ENCODE results near the gene STIMATE. TPM values are rescaled to one million over a fixed set of nuclear protein-coding genes. Genes with fewer than 3 reads are reported as not detected.

STIMATE gene
- total and polyA plus RNA-seq, 9 of the 15 experiments (the other 6 are each of a cell fraction or from before 2014, with no cell fraction given): 0.14 to 7.7 (median 4.9) TPM

GRCh38 chr3:52809662-52810377 lies 87.5 kb downstream of the STIMATE start (continued):
- TF ChIP-seq, protein P1, sequence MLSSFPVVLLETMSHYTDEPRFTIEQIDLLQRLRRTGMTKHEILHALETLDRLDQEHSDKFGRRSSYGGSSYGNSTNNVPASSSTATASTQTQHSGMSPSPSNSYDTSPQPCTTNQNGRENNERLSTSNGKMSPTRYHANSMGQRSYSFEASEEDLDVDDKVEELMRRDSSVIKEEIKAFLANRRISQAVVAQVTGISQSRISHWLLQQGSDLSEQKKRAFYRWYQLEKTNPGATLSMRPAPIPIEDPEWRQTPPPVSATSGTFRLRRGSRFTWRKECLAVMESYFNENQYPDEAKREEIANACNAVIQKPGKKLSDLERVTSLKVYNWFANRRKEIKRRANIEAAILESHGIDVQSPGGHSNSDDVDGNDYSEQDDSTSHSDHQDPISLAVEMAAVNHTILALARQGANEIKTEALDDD (IDR thresholded peaks at IDR 0.05): no peak
- TF ChIP-seq XRCC4 (IDR thresholded peaks at IDR 0.05; ENCODE audit: extremely low read depth, insufficient read depth, insufficient read length) (no peak), XRCC3 (IDR thresholded peaks at IDR 0.05) (no peak), ZNF3 (CRISPR knock-in tag; IDR thresholded peaks at IDR 0.05) (no peak), PURB (CRISPR knock-in tag; IDR thresholded peaks at IDR 0.05; ENCODE audit: low read depth) (no peak), ZNF699 (CRISPR knock-in tag; IDR thresholded peaks at IDR 0.05; ENCODE audit: insufficient replicate concordance) (no peak), ZNF589 (CRISPR knock-in tag; IDR thresholded peaks at IDR 0.05; ENCODE audit: low read depth) (no peak)

- no peak for ATAC-seq
- DNase-seq (ENCODE audit: extremely low read depth in 1 of 4, low spot score in 3 of 4): no peak
- ChIA-PET POLR2A (interaction anchor here (0.7 kb wide), 1 partner anchor 11 kb away, joined by 3 read pairs; no protein-coding TSS in a partner anchor), CTCF (ENCODE audit: low intra/inter-chr PET ratio) (no interaction called here)
- H3K27ac ChIP-seq (ENCODE audit: extremely low read depth, low read depth, low read length): no peak overlapping the region
- H3K27me3 ChIP-seq (ENCODE audit: control insufficient read depth in 2 of 2, insufficient read depth in 2 of 2, low read length in 2 of 2): peaks cover 0 to 30% of the 10 kb centered on the region in 2 experiments; a peak in 3 of 5 replicates
- no peak overlapping the region for H3K9ac ChIP-seq (ENCODE audit: insufficient read depth in 1 of 2, low read depth in 2 of 2, low read length in 2 of 2)
- H3K79me2 ChIP-seq (ENCODE audit: control insufficient read depth, insufficient read depth, low read length): no peaks in the 10 kb centered on the region
- H3K36me3 ChIP-seq (ENCODE audit: control insufficient read depth, insufficient read depth, low read length): no peaks in the 10 kb centered on the region
- FAIRE-seq: no peak
- H3K9me1 ChIP-seq (ENCODE audit: control insufficient read depth, insufficient read depth, low read length): no peaks in the 10 kb centered on the region
- 0% methylated on average over 1 of the region's 2 CpGs for WGBS (ENCODE audit: insufficient coverage, low coverage, missing lambda C conversion rate)
- in situ Hi-C loops (cut with MboI): no loop called here
- no peak overlapping the region for H3K4me2 ChIP-seq (ENCODE audit: insufficient read depth, low read length)
- no TSS peak for BruUV-seq (replicated peaks)
- H3K9me3 ChIP-seq (replicated peaks; ENCODE audit: control insufficient read depth, insufficient read depth, low read depth, low read length): no peaks in the 10 kb centered on the region
- no peak overlapping the region for H3K4me3 ChIP-seq
- H4K20me1 ChIP-seq (replicated peaks; ENCODE audit: control insufficient read depth, insufficient read depth, low read length): no peaks in the 10 kb centered on the region
- H3K4me1 ChIP-seq (replicated peaks in 1 of 2; ENCODE audit: control insufficient read depth in 2 of 2, insufficient read depth in 2 of 2, low read length in 2 of 2): no peaks in the 10 kb centered on the region
- intact Hi-C loops (cut with micrococcal nuclease): no loop called here
- H2AFZ ChIP-seq (ENCODE audit: low read depth, low read length): no peak overlapping the region
- TF ChIP-seq DIDO1 (tag; IDR thresholded peaks at IDR 0.05; ENCODE audit: low read depth): no peak
- no peak for TF ChIP-seq ZNF398 (CRISPR knock-in tag; IDR thresholded peaks at IDR 0.05)
- TF ChIP-seq, protein P2, sequence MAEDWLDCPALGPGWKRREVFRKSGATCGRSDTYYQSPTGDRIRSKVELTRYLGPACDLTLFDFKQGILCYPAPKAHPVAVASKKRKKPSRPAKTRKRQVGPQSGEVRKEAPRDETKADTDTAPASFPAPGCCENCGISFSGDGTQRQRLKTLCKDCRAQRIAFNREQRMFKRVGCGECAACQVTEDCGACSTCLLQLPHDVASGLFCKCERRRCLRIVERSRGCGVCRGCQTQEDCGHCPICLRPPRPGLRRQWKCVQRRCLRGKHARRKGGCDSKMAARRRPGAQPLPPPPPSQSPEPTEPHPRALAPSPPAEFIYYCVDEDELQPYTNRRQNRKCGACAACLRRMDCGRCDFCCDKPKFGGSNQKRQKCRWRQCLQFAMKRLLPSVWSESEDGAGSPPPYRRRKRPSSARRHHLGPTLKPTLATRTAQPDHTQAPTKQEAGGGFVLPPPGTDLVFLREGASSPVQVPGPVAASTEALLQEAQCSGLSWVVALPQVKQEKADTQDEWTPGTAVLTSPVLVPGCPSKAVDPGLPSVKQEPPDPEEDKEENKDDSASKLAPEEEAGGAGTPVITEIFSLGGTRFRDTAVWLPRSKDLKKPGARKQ (CRISPR knock-in tag; IDR thresholded peaks at IDR 0.05): no peak
- no peak for TF ChIP-seq HMG20A (CRISPR knock-in tag; conservative IDR thresholded peaks at IDR 0.05)
- TF ChIP-seq EWSR1 (IDR thresholded peaks at IDR 0.05; ENCODE audit: borderline replicate concordance, low read depth, partially characterized antibody): no peak
- no peak for TF ChIP-seq POLR2AphosphoS5 (IDR thresholded peaks at IDR 0.05; ENCODE audit: control insufficient read depth, insufficient read depth, low read depth, low read length)
- TF ChIP-seq TFAM (CRISPR knock-in tag; conservative IDR thresholded peaks at IDR 0.05): no peak
Observed at GRCh38 chr3:52809149-52809548, 88.2 kb downstream of the STIMATE start.

Data from K562 (cell line).